ENCODE results near the gene PTH. TPM values are rescaled to one million over a fixed set of nuclear protein-coding genes. Genes with fewer than 3 reads are reported as not detected.

PTH gene
- total RNA-seq, 1 experiment from 2014 or later: not detected

GRCh38 chr11:13448876-13449275 is 46.9 kb downstream of the PTH start:
- 0 out of 2 replicates have a peak, but pooled peaks cover 8% of the 10 kb centered on the region for H3K9me3 Mint-ChIP-seq
- CTCF ChIA-PET: no interaction called here
- H3K4me3 Mint-ChIP-seq: no peak overlapping the region
- DNase-seq (ENCODE audit: low spot score): no peak
- H3K27me3 Mint-ChIP-seq (ENCODE audit: low read depth): no peaks in the 10 kb centered on the region
- POLR2A ChIA-PET: no interaction called here
- H3K4me1 Mint-ChIP-seq: peaks cover 3% of the 10 kb centered on the region; the same call in 1 of the 2 replicates
- no peak overlapping the region for H3K27ac Mint-ChIP-seq
- TF ChIP-seq ZNF121 (CRISPR knock-in tag; IDR thresholded peaks at IDR 0.05): no peak
- TF ChIP-seq NFATC4 (CRISPR knock-in tag; IDR thresholded peaks at IDR 0.05): no peak
- TF ChIP-seq MAX (CRISPR knock-in tag; IDR thresholded peaks at IDR 0.05): no peak
- no peak for TF ChIP-seq MYBL2 (CRISPR knock-in tag; IDR thresholded peaks at IDR 0.05)
- no peak for TF ChIP-seq TP53 (CRISPR knock-in tag; IDR thresholded peaks at IDR 0.05)
- TF ChIP-seq ZNF263 (CRISPR knock-in tag; IDR thresholded peaks at IDR 0.05; ENCODE audit: low read depth): no peak
- TF ChIP-seq CBFB (CRISPR knock-in tag; IDR thresholded peaks at IDR 0.05; ENCODE audit: low read depth): no peak
- no peak for TF ChIP-seq ZNF138 (CRISPR knock-in tag; conservative IDR thresholded peaks at IDR 0.05)
- TF ChIP-seq ZNF532 (CRISPR knock-in tag; IDR thresholded peaks at IDR 0.05; ENCODE audit: borderline replicate concordance): no peak
- no peak for TF ChIP-seq ZNF317 (CRISPR knock-in tag; IDR thresholded peaks at IDR 0.05; ENCODE audit: borderline replicate concordance, low read depth)
- TF ChIP-seq SP1 (CRISPR knock-in tag; conservative IDR thresholded peaks at IDR 0.05): no peak
- TF ChIP-seq ZBTB43 (CRISPR knock-in tag; IDR thresholded peaks at IDR 0.05): no peak
- ATAC-seq: no peak
- H3K36me3 Mint-ChIP-seq: no peaks in the 10 kb centered on the region

GRCh38 chr11:13446444-13446843 is 49.4 kb downstream of the PTH start:
- Mint-ChIP-seq H3K27me3 (ENCODE audit: low read depth) (no peaks in the 10 kb centered on the region), H3K27ac (no peak overlapping the region), H3K4me3 (no peak overlapping the region), H3K4me1 (peaks cover 3% of the 10 kb centered on the region; the same call in 1 of the 2 replicates), H3K9me3 (0 out of 2 replicates have a peak, but pooled peaks cover 8% of the 10 kb centered on the region), H3K36me3 (no peaks in the 10 kb centered on the region)
- no peak for ATAC-seq
- ChIA-PET CTCF (no interaction called here), POLR2A (no interaction called here)
- TF ChIP-seq ZNF138 (CRISPR knock-in tag; conservative IDR thresholded peaks at IDR 0.05) (no peak), FOXP4 (CRISPR knock-in tag; IDR thresholded peaks at IDR 0.05) (no peak), NFATC4 (CRISPR knock-in tag; IDR thresholded peaks at IDR 0.05) (no peak), TP53 (CRISPR knock-in tag; IDR thresholded peaks at IDR 0.05) (no peak), ZNF396 (CRISPR knock-in tag; IDR thresholded peaks at IDR 0.05; ENCODE audit: borderline replicate concordance) (no peak), TCF7 (CRISPR knock-in tag; IDR thresholded peaks at IDR 0.05; ENCODE audit: low read depth) (no peak)
- no peak for DNase-seq (ENCODE audit: low spot score)

GRCh38 chr11:13445588-13445987 is 50.2 kb downstream of the PTH start:
- no peak for DNase-seq (ENCODE audit: low spot score)
- Mint-ChIP-seq H3K27me3 (ENCODE audit: low read depth) (no peaks in the 10 kb centered on the region), H3K36me3 (no peaks in the 10 kb centered on the region), H3K27ac (no peak overlapping the region), H3K4me3 (no peak overlapping the region), H3K4me1 (0 out of 2 replicates have a peak, but pooled peaks cover under 1% of the 10 kb centered on the region), H3K9me3 (0 out of 2 replicates have a peak, but pooled peaks cover 8% of the 10 kb centered on the region)
- no peak for ATAC-seq
- ChIA-PET CTCF (no interaction called here), POLR2A (no interaction called here)
- TF ChIP-seq FOXP1 (CRISPR knock-in tag; IDR thresholded peaks at IDR 0.05; ENCODE audit: borderline replicate concordance): no peak
- no peak for TF ChIP-seq TP53 (CRISPR knock-in tag; IDR thresholded peaks at IDR 0.05)
- no peak for TF ChIP-seq NR3C1 (CRISPR knock-in tag; conservative IDR thresholded peaks at IDR 0.05; ENCODE audit: low read depth)
- no peak for TF ChIP-seq GTF2I (CRISPR knock-in tag; conservative IDR thresholded peaks at IDR 0.05)
- no peak for TF ChIP-seq ZBTB43 (CRISPR knock-in tag; IDR thresholded peaks at IDR 0.05)
- TF ChIP-seq PRDM15 (CRISPR knock-in tag; IDR thresholded peaks at IDR 0.05): no peak
